Non-pigmented ciliary epithelial cell (primary cell): ENCODE data around the gene KCNH3.

Experiments used
- DNase-seq: peaks from one replicate; pipeline ENCODE4 v3.0.0-alpha.2; 2010; ENCODE audit warnings: low read depth

Gene KCNH3

GRCh38 chr12:49547090-49547690, 8.4 kb downstream of the KCNH3 start:
- DNase-seq: no peak

- no peak for DNase-seq
Measured at GRCh38 chr12:49548481-49548821, 9.6 kb downstream of the KCNH3 start.

DNA sequence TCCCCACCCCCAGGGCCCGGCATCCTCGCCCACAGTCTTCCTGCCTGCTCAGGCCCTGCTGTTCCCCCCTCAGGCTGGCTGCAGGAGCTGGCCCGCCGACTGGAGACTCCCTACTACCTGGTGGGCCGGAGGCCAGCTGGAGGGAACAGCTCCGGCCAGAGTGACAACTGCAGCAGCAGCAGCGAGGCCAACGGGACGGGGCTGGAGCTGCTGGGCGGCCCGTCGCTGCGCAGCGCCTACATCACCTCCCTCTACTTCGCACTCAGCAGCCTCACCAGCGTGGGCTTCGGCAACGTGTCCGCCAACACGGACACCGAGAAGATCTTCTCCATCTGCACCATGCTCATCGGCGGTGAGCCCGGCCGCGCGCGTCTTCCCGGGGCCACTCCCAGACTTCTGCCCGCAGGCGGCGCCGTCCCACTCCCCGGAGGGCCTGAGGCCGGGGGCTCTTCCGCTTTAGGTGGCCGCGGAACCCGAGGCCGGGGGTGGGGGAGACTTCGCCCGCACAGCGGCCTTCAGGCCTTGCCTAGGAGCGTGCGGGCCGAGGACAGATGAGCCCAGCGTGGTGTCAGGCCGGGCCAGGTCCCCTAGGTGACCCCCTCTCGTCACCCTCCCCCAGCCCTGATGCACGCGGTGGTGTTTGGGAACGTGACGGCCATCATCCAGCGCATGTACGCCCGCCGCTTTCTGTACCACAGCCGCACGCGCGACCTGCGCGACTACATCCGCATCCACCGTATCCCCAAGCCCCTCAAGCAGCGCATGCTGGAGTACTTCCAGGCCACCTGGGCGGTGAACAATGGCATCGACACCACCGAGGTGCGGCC, 10.2 kb downstream of the KCNH3 start:
- no peak for DNase-seq

DNA sequence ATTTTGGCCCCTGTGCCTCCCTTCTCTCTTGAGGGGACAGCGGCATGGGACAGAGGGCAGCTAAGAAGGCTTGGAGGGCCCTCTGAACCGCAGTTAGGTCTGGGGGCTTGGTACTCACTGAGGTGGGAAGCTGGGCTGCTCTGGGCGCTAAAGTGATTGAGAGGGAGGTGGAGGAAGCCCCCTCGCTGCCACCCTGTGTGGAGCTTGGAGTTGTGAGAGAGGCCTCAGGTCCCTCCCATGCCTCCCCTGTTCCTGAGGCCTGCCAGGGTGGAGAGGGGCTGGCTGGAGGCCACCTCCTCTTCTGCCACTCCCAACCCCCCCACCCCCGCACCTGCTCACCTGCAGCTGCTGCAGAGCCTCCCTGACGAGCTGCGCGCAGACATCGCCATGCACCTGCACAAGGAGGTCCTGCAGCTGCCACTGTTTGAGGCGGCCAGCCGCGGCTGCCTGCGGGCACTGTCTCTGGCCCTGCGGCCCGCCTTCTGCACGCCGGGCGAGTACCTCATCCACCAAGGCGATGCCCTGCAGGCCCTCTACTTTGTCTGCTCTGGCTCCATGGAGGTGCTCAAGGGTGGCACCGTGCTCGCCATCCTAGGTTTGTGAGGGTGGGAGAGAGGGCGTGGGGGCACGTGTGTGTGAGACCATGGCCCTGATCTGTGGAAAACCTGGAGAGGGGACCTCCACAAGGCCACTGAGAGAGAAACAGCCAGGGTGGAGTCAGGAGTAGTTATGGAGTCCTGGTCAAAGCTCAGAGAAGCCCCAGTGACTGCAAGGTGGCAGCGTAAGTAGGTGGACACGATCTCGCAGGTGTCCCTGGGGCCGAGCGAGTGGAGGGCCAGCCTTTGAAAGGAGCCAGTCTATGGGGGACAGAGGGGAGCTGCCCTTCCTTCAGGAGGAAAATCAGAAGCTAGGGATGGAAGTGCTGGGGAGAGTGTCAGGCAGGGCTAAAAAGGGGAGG, 11.2 kb downstream of the KCNH3 start:
- no peak for DNase-seq

DNA sequence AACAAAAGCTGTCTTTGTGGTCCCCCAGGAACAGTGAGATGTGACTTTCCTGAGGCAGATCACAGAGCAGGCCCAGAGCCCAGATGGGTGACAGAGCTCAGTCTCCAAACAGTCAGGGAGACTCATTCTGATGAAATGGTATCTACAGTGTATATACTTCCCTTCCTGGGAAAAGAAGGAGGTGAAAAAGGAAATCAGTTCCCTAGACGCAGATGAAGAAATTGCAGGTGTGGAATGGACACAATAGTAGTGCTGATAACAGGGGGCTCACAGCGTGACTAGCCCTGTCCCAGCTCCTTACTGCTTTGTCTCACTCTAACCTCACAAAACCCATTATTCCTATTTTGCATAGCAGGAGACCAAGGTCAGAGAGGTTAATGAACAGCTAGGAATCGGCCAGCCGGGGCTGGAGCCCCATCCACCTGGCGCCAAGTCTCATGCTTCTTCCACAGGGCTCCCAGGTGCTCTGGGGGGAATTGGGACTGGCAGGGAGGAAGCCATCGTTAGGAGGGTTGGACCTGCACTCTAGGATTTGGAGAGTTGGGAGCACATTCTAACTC, 11.9 kb downstream of the KCNH3 start:
- DNase-seq: no peak

- no peak for DNase-seq
Measured at GRCh38 chr12:49552014-49552413, 13.2 kb downstream of the KCNH3 start.

GRCh38 chr12:49552425-49552824, 13.6 kb downstream of the KCNH3 start:
- no peak for DNase-seq

- no peak for DNase-seq
Measured at GRCh38 chr12:49552899-49553298, 14.1 kb downstream of the KCNH3 start.

- DNase-seq: no peak
Measured at GRCh38 chr12:49553512-49554088, 14.8 kb downstream of the KCNH3 start.

GRCh38 chr12:49554266-49554665, 15.4 kb downstream of the KCNH3 start:
- no peak for DNase-seq

DNA sequence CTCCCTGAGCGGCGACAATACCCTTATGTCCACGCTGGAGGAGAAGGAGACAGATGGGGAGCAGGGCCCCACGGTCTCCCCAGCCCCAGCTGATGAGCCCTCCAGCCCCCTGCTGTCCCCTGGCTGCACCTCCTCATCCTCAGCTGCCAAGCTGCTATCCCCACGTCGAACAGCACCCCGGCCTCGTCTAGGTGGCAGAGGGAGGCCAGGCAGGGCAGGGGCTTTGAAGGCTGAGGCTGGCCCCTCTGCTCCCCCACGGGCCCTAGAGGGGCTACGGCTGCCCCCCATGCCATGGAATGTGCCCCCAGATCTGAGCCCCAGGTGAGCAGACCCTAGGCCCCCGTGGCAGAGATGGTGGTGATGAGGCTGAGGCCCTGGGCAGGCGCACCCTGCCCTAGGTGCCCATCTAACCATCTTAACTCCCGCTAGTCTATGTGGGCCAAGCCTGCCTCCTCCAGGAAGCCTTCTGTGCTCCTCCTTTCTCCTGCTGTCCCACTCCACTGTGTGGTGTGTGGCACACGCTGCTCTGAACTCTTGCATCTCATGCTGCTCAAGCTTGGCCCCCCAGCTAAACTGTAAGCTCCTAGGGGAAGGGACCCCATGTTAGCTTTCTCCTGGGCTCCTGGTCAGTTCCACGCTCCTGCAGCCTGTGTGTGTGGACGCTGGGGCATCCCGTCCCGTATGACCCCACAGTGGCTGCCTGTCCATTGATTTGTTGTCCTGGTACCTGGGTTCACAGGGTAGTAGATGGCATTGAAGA, 17.0 kb downstream of the KCNH3 start:
- DNase-seq: no peak

DNA sequence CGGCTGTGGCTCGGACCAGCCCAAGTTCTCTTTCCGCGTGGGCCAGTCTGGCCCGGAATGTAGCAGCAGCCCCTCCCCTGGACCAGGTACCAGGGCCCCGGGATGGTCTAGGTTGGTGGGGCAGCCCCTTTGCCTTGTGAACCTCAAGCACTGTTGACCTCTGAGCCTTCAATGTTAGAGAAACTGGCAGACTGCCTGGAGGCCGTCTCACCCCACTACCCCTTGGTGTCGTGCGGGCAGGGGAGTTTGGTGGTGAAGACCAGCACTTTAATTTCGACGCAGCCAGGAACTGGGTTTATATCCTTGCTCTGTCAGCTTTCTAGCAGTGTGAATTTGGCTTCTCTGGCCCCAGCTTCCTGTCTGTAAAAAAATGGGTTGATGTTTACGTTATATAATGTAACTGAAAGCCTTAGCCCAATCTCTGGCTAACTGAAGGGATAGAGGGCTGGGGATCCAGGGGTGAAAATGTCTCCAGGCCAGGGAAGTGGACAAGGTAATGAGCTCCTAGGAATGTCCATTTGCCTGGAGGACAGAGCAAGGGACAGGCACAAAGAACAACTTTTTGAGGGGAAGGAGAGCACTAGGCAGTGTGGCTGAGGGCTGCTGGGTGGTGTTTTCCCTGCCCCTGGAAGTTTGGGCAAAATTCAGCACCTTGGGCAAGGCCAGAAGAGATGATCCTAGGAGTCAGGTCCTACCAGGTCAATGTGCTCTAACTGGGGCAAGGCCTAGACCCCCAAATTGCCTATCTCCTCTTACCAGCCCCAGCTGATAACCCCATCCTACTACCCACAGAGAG, 17.8 kb downstream of the KCNH3 start:
- no peak for DNase-seq

DNA sequence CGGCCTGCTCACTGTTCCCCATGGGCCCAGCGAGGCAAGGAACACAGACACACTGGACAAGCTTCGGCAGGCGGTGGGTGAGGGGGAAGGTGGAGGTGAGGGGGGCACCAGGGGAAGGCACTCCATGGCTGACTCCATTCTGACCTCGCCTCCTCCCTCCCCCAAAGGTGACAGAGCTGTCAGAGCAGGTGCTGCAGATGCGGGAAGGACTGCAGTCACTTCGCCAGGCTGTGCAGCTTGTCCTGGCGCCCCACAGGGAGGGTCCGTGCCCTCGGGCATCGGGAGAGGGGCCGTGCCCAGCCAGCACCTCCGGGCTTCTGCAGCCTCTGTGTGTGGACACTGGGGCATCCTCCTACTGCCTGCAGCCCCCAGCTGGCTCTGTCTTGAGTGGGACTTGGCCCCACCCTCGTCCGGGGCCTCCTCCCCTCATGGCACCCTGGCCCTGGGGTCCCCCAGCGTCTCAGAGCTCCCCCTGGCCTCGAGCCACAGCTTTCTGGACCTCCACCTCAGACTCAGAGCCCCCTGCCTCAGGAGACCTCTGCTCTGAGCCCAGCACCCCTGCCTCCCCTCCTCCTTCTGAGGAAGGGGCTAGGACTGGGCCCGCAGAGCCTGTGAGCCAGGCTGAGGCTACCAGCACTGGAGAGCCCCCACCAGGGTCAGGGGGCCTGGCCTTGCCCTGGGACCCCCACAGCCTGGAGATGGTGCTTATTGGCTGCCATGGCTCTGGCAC, 18.5 kb downstream of the KCNH3 start:
- no peak for DNase-seq

- no peak for DNase-seq
Measured at GRCh38 chr12:49557917-49558215, 19.0 kb downstream of the KCNH3 start.

- DNase-seq: no peak
Measured at GRCh38 chr12:49558526-49558925, 19.7 kb downstream of the KCNH3 start.

DNA sequence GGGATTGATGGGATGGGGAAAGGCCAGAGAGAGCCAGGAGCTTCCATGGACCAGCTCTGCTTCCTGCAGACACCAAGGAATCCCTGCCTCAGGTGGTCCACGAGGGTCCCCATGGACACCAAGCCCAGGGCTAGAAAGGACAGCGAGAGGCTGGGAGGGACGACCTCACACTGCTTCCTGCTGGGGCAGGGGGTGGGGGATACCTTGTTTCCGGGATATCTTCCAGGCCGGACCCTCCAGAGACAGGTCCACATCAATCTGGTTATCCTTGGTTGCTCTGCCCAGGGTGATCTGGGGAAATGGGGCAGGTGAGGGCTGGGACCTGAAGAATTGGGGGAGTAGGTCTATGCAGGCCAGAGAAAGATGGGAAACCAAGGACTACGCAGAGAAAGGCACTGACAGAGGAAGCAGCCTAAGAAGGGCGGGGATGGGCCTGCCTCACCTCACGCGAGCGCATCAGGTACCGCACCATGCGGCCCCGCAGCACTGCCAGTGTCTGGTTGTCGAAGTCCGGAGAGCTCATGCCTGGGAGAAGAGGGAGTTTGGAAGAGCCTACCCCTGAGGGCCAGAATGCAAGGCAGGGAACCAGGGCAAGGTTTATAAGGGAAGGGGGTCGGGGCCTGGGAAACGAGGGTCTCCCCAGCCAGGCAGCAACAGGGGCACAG, 20.3 kb downstream of the KCNH3 start:
- no peak for DNase-seq

GRCh38 chr12:49560695-49561094, 21.9 kb downstream of the KCNH3 start:
- DNase-seq: no peak

DNA sequence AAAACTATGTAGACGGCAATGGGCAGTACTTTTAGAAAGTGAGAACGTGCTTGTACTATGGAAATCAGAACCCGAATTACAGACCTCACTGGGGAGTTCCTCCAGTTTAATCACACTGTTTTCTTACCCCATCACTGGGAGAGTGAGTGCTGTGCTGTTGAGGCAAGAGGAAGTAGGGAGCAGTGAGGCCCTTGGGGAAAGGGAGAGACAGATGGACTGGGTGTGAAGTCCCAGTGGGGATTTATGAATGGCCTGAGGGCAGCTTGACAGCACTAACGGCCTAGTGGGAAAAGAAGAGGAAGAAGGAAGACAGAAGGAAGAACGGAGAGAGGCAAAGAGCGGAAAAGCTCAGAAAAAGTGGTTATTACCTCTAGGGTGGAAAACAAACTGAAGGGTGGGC, 23.4 kb downstream of the KCNH3 start:
- no peak for DNase-seq

DNA sequence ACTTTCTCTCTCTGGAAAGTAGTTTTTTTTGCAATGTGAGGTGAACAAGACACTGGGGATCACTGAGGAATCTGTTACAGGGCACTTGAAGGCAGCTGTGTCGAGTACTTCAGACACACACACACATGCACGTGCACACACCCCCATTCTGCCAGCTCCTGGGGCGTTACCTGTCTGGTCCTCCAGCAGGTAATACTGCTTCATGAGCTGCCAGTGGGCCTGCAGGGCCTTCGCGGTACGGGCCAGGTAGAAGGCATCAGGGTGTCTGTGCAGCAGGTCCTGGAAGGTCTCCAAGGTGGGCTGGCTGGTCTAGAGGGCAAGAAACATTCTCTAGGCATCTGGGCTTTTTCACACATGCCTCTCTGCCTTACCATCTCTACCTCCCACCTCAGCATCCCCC, 24.0 kb downstream of the KCNH3 start:
- no peak for DNase-seq
